Measurements from ENCODE around the gene SLC5A7.

SLC5A7 gene

DNA sequence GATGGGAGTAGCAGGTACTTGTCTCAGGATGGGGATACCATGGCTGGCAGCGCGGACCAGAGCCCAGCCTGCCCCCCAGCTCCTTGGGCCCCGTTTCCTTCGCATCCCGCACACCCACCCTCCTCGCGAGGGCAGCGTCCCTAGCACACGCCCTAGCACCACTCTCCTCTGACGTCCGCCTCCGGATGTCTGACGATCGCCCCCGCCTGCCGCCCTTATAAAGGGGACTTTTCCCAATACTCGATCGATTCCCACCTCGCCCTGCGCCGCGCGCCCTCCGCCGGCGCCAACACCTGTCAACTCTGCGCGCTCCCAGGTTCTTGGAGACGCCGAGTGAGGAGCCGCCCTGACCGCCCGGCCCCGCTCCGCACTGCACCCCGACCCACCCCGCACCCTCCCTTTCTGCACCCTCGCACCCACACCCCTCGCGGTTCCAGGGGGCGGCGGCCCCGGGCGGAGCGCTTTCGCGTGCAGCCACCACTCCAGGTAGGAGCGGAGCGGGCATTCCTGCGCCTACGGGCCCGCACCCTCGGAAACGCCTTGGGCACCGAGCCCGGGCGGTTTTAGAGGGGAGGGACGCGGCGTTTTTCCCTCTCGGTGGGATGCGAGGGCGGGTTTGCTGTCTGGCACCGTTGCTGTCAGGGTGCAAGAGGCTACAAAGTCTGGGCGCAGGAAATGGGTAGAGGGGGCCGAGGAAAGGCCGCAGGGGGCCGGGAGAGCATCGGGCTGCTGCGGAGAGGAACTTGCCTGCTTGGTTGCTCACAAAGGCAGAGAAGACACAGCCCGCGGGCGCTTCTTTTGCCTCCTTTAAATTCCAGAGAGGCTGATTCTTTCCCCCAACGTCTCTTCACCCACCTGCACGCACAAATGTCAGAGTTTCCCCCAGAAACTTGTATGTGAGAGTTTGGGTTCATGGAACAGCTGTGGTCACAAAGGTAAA, at the start of gene SLC5A7:
SLC5A7 (plus strand) TSS at position 247 of the 940 bp plus-strand sequence. CDS start 1,632 bp downstream, outside the sequence.
- no peak for DNase-seq

DNA sequence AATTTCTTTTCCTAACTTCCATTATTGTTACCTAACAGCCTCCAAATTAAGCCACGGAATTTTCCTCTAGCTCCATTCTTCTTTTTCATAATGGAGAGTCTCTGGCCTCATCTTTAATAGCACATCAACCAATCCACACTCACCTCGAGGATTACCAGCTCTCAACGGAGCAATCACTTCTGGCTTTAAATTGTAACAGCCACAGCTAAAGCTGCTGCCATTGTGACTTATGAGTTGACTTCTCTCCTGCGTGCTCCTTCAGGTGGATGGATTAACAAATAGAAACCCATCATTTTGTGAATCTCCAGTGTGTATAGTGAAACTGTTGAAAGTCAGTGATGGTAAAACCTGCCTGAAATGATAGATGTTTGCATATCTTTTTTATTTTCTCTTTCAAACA, 24.9 kb upstream of the SLC5A7 start:
- DNase-seq: no peak

- DNase-seq: no peak
Observed at GRCh38 chr2:107964185-107964584, 22.1 kb upstream of the SLC5A7 start.

DNA sequence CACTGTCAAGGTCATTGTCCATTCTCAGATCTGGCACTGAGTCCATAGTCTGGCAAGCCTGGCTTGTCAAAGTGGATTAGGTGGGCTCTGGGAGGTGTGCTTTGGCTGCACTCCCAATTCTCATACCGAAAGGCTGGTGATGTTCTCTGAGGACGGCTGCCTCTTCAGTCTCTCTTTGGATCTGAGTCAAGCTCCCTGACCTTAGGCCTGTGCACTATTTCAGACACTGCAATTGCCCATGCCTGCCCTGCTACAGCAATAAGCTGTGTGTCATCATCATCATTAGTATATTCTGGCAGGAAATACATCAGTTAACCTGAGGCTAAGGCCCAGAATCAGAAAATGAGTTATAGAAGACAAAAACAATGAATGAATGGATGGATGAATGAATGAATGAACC, 1.6 kb upstream of the SLC5A7 start:
- no peak for DNase-seq

GRCh38 chr2:107988108-107988507, 1.8 kb downstream of the SLC5A7 start:
- DNase-seq: no peak

DNA sequence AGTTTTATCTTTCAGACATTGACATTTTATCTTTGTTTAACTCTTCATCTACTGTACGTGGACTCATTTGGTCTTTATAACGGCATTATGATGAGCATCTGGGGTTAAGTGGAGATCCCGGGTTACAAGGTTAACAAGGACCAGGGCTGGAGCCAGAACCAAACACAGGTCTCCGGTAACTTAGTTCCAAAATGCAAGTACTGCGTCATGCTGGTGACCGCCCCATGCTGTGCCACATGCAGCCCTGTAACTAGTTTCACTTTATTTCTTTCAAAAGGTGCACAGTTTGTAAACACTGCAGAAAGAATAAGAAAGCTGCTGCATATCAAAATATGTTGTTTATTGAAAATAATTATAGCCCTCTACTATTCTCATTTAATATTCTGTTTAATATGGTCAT, 3.1 kb downstream of the SLC5A7 start:
- DNase-seq: no peak

- DNase-seq: no peak
Observed at GRCh38 chr2:107990718-107991117, 4.4 kb downstream of the SLC5A7 start.

DNA sequence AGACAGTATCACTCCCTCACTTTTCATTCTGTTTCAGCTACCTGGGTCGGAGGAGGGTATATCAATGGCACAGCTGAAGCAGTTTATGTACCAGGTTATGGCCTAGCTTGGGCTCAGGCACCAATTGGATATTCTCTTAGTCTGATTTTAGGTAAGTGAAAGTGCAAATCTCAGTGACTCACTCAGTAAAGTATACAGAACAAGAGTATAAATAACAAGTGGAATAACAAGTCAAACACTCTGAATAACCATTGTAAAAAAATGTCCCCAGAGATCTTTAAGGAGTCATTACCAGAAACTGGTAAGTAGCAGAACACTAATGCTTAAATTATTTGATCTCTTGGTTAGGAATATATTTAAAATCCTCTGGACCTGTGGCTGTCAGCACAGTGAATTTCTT, 5.7 kb downstream of the SLC5A7 start:
- no peak for DNase-seq

- DNase-seq: no peak
Observed at GRCh38 chr2:107999158-107999557, 12.8 kb downstream of the SLC5A7 start.

- no peak for DNase-seq
Observed at GRCh38 chr2:108010912-108011591, 24.7 kb downstream of the SLC5A7 start.

GRCh38 chr2:108013305-108013704, 27.0 kb downstream of the SLC5A7 start:
- no peak for DNase-seq

- DNase-seq: no peak
Observed at GRCh38 chr2:108022628-108023027, 36.3 kb downstream of the SLC5A7 start.

GRCh38 chr2:108023776-108024175, 37.5 kb downstream of the SLC5A7 start:
- no peak for DNase-seq

DNA sequence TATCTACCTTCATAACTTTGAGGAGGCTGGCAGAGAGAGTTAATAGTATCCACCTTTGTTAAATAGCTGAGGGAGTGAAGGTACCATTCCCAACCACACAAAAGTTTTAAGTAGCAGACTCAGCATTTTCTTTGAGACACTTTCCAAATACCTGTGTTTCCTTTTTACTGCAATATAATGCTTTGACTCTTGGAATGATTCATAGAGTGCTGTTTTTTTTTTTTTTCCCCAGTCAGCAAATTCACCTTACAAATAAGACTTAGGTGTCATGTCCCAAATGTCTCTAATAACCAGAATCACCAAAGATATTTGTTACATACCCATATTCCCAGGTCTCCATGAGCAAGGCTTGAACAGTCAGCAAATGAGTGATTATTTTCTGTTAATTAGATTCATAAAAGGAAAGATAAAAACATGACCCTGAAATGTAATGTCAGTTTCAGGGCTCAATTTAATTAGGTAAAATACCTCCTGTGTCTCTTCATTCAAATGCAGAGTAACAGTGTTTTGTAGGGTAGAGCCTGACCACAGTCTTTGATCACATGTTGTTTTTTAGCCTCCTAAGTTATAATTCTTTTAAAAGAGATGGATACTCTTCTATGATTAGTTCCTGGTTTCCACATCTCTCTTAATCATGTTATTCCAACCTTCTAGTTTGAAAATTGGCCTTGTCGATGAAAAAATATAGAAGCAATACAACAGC, 39.9 kb downstream of the SLC5A7 start:
- no peak for DNase-seq

DNA sequence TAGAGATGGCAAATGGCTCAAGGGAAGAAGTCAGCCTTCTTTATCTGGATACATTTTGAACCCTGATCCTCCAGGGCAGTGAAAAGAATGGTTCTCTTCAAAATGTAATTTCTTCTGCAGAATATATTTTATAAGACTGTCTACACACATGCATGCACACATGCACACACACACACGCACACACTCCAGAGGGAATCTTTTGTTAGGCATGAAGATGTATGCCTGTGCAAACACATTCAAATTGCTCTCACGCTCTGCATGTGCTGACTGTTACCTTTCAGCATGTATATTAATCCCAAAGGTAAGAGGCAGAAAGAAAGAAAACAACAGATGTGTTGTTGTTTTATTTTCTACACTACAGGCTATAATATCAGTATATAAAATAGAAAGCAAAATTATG, 43.2 kb downstream of the SLC5A7 start:
- no peak for DNase-seq

- no peak for DNase-seq
Observed at GRCh38 chr2:108029912-108030311, 43.6 kb downstream of the SLC5A7 start.

DNA sequence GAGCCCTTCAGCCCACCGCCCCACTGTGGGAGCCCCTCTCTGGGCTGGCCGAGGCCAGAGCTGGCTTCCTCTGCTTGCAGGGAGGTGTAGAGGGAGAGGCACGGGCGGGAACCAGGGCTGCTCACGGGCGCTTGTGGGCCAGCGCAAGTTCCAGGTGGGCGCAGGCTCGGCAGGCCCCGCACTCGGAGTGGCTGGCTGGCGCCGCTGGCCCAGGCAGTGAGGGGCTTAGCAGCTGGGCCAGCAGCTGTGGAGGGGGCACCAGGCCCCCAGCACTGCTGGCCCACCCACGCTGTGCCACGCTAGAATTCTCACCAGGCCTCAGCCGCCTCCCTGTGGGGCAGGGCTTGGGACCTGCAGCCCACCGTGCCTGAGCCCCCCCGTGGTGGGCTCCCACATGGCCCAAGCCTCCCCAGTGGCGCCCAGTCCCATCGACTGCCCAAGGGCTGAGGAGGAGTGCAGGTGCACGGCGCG, 45.2 kb downstream of the SLC5A7 start:
- DNase-seq: no peak

DNA sequence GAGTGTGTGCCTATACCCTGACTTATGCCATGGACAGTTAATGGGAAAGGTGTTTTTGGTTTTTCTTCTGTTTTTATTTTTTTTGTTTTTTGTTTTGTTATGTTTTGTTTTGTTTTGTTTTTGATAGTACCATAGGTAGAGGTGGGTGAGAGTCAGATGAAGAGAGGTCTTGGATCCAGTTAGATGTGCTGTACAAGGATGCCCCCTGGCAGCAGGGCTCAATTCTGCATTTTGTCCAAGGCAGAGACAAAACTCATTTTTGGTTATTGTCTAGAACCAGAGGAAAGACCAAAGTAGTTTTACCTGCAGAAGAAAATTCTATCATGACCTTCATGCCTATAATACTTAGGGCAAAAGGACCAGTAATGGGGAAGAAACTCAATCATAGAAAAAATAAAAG, 48.5 kb downstream of the SLC5A7 start:
- DNase-seq: no peak

DNA sequence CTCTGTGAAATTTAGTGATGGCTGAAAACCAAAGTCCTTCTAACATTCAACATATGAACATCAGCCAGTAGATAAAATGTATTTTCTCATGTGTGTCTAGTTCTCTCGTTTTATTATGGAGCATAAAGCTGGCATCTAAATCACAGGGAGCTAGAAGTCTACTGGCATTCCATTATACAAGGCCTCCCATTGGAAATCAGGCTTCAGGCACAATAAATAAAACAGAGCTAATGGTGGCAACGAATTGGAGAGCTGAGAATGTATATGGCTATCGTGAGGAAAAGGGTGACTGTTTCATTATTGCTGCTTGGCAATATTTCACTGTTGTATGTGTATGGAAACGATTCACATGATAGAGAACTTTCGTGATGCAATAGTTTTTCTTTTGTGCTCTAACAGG, 62.4 kb downstream of the SLC5A7 start:
- DNase-seq: no peak

- no peak for DNase-seq
Observed at GRCh38 chr2:108058576-108059137, 72.3 kb downstream of the SLC5A7 start.

DNA sequence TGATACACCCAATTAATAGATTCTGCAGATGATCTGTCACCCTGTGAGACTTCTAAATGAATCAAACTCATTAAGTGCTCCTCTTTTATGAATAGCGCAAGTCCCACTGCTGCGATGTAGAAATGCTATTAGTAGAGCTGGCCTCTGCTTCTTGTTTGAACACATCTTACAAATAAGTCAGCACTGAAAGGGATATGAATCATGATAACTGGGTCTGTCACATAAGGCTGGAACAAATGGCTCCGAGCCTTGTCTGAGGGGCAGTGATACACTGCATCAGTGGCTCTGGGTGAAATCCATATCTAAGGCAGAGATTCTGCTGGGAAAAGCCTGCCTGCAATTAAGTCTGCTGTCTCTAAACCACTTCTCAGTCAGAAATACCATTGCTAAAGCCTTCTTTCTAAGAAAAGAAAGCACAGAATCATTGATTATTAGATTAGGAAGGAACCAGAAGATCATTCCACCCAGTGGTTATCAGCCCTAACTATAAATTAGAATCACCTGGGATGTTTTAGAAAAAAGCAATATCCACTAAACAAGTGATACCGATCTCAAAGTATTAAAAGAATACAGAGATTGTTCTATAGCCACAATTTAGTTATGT, 75.2 kb downstream of the SLC5A7 start:
- no peak for DNase-seq

Data from NCI-H1417 treated with DMSO at 0.1 percent for 48 hours (cell line).